GM21786 (cell line): Measurements from ENCODE around the gene VPS52.
"Not testable (repeated sequence)": the region's sequence is repeated elsewhere in the genome, so short reads cannot be mapped to it uniquely, and the experiment has no call there.

ENCODE experiments used
- ATAC-seq: cut with Tn5 transposase; IDR thresholded peaks from one replicate; pipeline ENCODE4 v1.9.1; 2021; ENCODE audit not compliant: unreplicated experiment

VPS52 gene

DNA sequence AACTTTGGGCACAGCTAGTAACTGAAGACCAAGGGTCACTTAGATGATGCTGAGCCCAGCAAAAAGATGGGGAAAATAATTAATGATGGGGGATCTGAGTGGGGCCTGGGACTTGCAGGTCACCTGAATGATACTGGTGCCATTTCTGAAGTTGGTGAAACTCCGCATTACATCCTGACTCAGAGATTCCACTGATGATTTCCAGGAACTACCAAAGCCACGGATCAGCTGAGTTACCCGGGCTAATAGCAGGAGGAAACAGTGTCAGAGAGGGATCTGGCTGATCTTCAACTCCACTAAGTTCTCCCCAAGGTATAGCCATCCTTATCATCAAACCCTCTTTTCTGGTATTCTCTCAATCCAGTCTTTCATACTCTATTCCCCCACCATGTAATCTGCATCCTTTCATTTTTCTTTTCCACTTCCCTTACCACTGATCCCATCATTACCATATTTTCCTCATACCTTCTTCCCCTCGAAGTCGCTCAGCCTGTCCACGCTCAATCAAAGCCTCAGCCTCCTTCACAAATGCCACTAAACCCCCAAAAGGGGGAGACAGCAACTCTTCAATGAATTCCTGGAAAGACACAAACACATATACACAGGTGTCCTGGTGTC, 20.2 kb downstream of the VPS52 start:
- ATAC-seq = no peak

DNA sequence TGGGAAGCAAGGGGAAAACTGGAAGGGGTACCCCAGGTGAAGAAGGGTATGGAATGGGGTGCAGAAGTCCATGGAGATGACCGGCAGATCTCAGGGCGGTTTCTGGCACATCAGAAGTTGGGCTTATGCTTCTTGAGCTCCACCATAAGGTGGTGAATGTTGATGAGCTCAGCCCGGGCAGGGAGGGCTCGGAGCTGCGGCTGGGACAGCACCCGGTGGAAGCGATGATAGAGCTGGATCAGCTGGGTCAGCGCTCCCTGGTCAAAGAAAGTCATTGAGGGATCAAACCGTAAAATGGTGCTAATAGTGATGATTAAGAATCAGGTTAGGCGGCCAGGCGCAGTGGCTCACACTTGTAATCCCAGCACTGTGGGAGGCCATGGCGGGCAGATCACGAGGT, 20.9 kb downstream of the VPS52 start:
- ATAC-seq = no peak

DNA sequence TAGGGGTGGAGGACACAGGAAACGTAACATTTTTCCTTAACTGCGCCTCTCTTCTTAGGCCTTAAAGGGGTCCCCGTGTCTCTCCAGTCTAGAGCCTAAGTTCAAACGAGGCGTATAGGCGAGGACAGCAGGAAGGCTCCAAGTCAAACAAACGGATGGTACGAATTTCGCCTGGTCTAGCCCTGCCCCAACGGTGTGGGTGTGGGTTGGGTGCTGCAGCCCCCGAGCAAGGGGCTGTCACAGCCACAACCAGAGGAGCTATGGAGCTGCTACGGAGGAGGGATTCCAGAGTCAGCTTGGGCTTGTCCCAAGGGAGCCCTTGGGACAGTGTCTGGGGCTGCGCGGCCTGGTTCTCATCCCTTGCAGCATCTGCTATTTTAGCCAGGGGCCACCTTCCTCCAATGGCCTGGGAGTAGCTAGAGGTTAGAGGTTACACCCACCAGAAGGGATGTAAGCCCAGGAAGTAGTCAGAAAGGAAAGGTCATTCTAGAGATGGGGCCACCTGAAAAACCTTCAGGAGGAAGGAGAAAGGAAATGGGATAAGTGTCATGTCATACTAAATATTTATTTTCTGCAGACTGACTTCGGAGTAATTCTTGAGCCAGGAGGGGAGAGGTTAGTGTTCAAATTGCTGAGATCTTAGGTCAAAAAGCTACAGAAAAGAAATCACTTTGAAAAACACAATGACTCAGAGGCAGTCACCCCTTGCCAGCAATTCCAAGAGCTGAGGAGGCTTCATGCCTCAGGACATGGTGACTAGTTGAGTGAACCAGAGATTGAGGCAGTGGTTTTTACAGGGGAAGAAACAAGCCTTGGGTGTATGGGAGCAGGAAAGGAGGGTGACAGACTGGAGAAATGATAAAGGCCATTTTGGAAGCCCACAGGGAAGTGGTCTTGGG, 21.7 kb downstream of the VPS52 start:
- ATAC-seq = no peak

DNA sequence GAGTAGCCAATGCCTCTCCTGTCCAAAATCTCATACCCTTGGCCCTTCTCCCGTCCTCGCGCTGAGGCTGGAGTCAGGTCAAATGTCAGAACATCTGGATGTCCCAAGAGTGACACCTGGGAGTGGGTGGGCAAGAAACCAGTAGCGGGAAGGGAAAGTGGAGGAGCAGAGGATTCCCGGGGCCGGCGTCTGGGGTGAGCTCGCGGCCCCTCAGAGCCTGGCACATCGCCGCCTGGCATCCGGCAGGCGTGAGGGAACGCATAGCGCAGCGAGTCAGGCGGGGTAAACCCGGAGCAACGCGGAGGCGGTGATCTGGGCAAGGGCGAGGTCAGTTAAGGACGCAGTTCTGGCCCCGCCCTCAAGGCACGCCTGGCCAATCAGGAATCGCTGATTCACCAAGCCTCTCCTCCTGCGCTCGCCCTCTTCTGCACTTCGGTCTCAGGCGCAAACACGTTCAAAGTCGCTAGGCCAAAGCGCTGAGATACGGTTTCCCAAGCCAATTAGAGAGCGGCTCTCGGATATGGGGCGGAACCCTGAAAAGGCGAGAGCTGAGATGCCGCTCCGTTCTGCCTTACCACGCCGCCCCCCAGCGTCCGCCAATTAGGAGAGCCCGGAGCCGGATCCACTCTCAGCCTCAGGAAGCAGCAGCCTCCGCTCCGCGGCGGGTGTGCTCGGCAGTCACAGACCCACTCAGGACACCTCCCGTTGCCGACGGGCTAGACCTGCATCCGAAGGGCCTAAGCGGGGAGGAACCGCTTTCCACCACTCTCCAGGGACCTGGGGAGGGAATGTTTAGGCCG, 22.5 kb downstream of the VPS52 start:
- peak; percentile 92 for ATAC-seq

DNA sequence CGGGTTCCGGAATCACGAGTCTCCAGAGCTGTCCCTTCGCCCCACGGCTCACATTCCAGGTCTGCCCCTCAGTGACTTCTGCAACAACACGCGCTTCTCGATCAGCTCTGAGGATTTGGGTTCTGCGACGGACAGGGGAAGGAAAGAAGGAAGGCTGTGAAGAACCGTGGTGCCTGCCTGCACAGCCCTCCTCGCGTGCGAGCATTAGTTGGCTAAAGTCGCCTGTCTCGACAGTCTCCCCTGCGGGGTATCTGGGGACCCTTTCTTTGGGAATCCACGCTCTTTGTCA, 23.1 kb downstream of the VPS52 start:
- peak; percentile 2 for ATAC-seq

DNA sequence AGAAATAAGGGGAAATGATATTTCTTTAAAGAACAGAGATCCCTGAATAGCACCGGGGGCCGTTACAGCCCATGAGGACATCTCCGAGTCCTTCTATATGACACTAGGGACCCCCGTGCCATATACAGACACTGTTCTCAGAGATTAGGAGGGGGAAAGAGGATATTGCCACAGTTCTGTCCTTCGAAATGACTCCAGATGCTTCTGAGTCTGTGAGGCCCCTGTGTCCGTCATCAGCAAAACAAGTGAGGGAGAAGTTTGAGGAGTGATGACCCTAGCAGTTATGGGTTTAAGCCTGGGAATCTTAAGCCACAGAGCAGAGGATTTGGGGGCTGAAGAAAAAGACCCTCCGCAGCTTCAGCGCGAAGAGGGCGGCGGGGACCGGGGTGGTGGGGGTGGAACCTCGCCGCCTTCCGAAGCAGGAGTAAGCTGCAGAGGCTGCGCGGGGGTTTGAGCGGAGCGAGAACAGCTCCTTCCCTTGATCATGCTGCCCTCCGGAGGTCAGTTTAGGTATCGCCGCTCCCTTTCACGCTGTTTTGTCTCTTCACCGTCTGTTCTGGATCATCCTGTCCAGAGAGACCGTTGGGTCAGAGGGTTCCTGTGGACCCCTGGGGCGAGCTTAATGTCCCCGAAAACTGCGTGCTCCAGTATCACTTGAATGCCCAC, 23.6 kb downstream of the VPS52 start:
- ATAC-seq = peak; percentile 28

DNA sequence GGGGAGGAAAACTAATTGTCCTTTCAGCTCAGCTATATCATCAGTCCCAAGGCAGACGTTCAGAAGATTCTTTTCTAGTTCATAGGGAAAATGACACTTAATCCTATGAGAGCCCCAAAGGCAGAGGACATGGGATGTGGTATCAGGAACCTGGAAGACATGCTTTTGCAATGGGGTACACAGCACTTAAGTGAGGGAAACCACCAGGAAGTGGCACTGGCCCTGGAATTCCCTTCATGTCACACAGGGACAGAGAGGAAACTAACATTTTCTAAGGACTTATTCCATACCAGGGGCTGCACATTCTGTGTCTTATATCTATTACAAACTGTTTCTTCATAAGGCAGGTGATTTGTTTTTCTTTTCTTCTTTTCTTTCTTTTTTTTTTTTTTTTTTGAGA, 28.2 kb downstream of the VPS52 start:
- no peak for ATAC-seq

DNA sequence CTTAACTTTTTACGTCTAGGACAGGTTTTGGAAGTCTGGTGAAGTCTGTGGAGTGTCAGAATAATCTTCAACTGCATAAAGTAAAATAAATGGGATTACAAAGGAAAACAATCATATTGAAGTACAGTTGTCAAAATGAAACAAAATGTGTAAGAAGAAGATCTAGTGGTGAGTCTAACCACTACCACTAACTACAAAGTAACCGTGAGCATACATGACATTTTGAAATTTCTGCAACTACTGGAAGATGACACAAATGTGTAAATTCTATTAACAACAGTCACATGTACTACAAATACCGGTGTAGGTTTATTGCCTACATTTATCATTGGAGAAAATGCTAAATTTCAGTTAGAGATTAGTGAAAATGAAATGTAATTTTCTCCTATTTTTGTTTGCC, 29.7 kb downstream of the VPS52 start:
- ATAC-seq = no peak

DNA sequence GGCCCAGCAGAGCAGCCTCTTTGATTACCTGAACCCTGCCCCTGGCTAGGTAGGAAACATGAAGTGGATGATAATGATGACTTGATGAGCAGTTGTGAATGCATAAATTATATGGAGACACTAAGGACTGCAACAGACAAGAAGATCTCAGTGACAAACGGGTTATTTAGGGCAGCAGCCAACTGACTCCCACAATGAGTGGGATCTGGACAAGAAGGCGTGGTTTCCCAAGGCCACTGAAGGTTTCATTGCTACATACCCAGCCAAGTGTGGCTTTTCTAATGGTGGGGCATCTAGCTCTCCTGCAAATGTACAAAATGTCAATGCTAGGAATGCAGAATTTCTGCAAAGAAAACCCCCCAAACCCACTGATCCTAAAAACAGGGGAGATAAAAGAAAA, 33.9 kb downstream of the VPS52 start:
- no peak for ATAC-seq

DNA sequence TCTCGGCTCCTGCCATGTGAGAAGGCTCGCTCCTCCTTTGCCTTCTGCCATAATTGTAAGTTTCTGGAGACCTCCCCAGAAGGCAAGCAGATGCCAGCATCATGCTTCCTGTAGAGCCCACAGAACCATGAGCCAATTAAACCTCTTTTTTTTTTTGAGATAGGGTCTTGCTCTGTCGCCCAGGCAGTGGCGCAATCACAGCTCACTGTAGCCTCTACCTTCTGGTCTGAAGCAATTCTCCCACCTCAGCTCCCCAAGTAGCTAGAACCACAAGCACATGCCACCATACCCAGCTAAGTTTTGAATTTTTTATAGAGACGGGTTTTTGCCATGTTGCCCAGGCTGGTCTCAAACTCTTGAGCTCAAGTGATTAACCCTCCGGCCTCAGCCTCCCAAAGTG, 34.8 kb downstream of the VPS52 start:
- no peak for ATAC-seq

DNA sequence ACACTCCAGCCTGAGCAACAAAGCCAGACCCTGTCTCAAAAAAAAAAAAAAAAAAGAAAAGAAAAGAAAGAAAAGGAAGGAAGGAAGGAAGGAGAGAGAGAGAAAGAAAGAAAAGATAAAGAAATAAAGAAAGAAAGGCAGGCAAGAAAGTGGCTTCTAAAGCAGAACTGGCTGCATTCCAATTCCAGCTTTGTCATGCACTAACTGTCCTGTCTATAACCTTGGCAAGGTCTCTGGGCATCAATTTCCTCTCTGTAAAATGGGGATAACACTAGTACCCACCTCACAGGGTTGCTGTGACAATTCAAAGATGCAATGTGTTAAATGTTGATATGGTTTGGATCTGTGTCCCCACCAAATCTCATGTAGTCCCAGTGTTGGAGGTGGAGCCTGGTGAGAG, 35.3 kb downstream of the VPS52 start:
- ATAC-seq = no peak

DNA sequence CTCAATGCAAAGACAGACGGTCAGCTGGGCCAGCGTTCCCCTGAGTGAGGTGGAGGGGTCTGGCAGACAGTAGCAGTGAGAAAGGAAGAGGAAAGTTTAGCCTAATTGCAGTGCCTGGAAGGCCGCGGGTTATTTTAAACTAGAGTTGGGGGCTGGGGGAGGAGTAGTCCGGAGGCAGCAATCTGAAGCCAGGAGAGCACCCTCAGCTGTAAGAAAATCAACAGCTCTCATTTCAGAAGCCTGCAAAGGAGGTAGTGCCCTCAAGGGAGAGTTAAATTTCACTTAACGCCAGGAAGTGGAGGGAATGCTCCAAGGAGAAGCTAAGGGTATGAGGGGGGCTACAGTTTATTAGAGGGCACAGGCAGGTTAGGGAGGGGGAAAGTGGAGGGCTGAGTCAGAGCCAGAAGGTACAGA, 36.4 kb downstream of the VPS52 start:
- no peak for ATAC-seq

DNA sequence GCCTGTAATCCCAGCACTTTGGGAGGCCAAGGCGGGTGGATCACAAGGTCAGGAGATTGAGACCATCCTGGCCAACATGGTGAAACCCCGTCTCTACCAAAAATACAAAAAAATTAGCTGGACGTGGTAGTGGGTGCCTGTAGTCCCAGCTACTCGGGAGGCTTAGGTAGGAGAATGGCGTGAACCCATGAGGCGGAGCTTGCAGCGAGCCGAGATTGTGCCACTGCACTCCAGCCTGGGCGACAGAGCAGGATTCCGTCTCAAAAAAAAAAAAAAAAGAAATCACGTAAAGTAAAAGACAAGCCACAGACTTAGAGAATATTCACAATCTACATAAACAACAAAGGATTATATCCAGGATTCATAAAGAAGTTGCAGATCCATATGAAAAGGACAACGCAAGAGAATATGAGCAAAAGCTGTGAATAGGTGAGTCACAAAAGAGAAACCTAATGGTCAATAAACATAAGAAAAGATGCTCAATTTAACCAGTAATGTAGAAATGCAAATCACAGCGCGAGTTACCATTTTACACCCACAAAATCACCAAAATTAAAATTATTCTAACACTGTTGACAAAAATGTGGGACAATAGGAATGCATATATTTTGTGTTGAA, 45.1 kb downstream of the VPS52 start:
- not testable (repeated sequence) for ATAC-seq

DNA sequence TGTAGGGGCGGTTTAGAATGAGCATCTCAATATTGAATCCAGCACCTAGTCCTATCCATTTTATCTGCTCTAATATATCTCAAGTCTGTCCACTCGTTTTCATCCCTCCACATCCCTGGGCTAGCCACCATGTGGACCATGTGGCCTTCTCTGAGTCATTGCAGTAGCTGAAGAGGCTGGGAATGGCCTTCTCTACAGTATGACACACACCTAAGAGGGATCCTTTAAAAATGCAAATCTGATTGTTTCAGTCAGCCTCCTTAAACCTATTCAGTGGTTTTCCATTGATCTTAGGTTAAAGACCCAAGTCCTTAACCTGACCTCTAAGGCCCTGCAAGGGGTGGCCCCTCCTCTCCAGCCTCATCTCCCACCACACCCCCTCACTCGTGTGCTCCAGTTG, 54.0 kb downstream of the VPS52 start:
- ATAC-seq = no peak

DNA sequence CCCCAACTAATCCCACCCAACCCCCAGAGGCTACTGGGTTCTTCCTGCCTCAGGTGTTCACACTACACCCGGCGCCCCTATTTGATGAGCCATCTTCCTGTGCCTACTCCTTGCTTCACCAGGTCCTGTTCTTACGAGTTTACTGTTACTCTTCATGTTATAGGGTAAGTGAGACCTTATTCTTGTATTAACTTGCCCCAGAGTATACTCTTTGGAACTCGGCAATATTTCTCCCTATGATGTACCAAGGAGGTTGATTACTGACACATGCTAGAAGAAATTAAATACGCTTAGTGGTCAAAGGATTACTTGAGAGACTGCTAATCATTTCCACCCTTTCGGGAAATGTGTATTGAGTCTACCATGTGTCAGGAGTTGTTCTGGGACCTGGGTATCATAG, 54.4 kb downstream of the VPS52 start:
- ATAC-seq = no peak

DNA sequence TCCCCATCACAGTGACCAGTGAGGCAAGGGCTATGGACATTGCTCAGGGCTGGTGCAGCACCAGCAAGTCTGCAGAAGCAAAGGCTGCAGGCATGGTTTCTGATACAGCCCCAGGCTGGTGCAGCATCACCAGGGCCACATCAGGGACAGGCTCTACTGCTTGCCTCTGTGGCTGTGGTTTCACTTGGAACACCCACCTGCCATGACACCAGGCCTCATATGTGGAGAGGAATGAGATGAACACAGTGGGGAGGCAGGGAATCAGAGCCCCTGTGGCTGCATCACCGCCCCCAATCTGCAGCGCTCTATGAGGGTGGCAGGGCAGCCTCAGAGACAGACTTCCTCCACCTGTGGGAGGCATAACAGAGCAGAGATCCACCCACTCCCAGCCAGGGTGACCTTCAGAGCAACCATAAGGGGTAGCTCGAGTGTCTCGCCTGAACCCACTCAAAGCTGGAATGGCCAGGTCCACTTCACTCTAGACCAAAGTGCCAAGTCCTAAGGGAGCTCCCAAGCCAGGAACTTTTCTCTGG, 55.5 kb downstream of the VPS52 start:
- ATAC-seq = no peak

DNA sequence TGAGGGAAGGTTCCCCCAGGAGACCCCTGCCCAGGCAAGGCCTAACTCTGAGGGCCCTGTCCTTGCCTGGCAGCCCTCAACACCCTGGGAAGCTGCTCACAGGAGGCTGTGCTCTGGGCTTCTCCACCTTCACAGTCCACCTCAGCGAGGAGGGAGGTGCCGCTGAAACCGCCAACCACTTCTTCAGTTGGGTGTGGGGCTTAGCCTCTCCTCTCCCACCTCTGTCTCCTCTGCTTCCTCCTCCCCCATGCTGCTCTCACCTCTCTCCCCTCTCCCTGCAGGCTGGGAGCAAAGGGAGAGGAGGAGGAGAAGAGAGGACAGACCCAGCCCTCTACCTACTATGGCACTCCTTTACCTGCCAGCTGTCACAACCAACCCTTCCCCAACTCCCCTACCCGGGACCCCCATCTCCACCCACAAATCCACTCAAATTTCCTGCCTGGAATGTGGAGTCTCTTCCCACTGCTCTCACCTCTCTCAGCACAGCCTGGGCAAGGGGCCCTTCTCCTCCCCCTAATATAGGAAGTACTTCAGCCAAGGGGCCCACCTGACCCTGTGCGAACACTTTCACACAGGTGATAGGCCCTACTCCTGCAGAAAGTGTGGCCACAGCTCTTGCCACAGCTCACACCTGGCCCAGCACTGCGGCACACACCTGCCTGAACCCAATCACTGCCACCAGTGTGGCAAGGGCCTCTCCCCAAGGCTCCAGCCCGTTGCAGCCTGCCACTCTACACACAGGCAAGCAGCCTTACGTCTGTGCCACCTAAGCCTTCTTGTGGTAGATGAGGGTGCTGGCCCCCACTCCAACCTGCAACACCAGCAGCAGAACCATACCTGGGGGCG, 56.2 kb downstream of the VPS52 start:
- no peak for ATAC-seq

DNA sequence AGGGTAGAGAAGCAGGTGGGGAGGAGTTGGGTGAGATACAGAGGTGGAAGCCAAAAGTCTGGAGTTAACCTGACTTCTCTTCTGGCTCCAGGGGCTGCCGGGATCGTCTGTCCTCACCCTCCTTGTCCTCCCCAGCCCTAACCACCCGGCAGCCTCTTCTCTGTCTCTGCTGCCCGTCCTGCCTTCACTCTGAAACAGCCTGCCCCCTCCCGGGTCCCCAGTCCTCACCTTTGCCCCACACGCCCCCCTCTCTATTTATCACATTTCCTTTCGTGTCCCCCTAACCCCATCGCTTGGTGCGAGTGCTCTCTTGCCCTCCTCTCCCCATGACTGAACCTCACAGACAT, 57.7 kb downstream of the VPS52 start:
- ATAC-seq = no peak

DNA sequence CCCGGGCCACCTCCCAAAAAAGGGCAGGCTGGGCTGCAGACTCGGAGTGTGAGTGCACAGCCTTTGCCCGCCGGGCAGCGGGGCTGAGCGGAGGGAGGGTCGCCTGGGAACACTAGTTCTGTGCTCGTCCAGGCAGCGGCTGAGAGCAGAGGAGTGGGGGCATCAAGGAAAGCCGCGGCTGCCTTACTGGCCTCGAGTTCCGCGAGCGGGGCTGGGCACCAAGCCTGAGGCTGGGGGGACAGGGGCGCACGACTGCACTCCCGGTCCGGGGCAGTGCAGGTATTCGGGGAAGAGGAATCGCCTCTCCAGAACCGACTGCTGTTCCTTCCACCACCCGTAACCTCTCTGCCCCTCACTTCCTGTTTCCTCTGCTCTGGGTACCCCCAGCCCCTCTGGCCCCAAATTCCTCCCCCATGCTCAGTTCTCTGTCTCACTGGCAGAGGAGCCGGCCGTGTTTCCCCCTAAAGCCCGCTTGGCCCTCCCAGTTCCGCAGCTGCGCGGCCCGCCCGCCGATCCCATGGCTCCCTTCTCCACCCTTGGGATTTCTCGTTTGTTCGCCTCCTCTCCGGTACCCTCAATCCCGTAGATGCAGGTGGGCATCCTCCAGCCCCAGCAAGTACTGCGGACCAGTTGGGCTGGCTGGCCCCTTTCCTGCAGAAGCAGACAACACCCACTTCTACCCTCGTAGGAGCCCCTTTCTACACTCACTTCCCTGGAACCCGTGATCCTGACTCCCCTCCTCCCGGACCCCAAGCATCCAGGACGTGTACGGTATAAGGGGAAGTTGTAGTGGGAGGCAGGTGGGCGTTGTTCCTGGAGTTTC, 58.3 kb downstream of the VPS52 start:
- ATAC-seq = no peak
